Keratinocyte (primary cell): Measurements from ENCODE around the gene USP30. TPM values are rescaled to one million over a fixed set of nuclear protein-coding genes. Genes with fewer than 3 reads are reported as not detected.

Source experiments
- DNase-seq: peaks from one replicate; pipeline ENCODE4 v3.0.0-alpha.2; 2011; ENCODE audit warnings: low read depth, missing footprints, low spot score
- FAIRE-seq: peaks from 2 replicates; lab custom pipeline; 2011; peaks lifted over from hg19 to GRCh38; lab: Jason Lieb, UNC
- H2AFZ ChIP-seq: 2 replicates; pipeline ENCODE4 v1.6.0; 2012; ENCODE audit warnings: low read length, control low read depth, inconsistent platforms; ENCODE audit not compliant: control insufficient read depth
- H3K27ac ChIP-seq: 2 replicates; pipeline ENCODE4 v1.5.1; 2011; ENCODE audit warnings: low read length; ENCODE audit not compliant: control insufficient read depth, insufficient read depth
- H3K27me3 ChIP-seq: 3 replicates; pipeline ENCODE4 v1.6.0; 2011; ENCODE audit warnings: low read length; ENCODE audit not compliant: control insufficient read depth, insufficient read depth; ENCODE audit errors: extremely low read depth
- H3K36me3 ChIP-seq, 2 experiments: 2 replicates in 1 of 2; 3 replicates in 1 of 2; pipeline ENCODE4 v1.5.1; 2011; ENCODE audit warnings: low read length in 2 of 2, mild to moderate bottlenecking in 1 of 2; ENCODE audit not compliant: control insufficient read depth in 2 of 2, insufficient read depth in 2 of 2; ENCODE audit errors: extremely low read depth in 1 of 2
- H3K4me1 ChIP-seq: 3 replicates; pipeline ENCODE4 v1.5.1; 2011; ENCODE audit warnings: low read length; ENCODE audit not compliant: control insufficient read depth, insufficient read depth; ENCODE audit errors: extremely low read depth
- H3K4me2 ChIP-seq: 3 replicates; pipeline ENCODE4 v1.6.0; 2011; ENCODE audit warnings: low read depth, low read length; ENCODE audit not compliant: control insufficient read depth, insufficient read depth; ENCODE audit errors: extremely low read depth
- H3K4me3 ChIP-seq, 3 experiments: fragments of 200-600 bp in 1 of 3; sonication (generic) in 1 of 3; 2 replicates in 2 of 3; 3 replicates in 1 of 3; pipeline ENCODE4 v1.5.1; 2011 to 2016; ENCODE audit warnings: low read length in 3 of 3, mild to moderate bottlenecking in 3 of 3, control low read depth in 2 of 3, inconsistent platforms in 1 of 3, low read depth in 1 of 3, mixed read lengths in 1 of 3, mixed run types in 1 of 3, moderate library complexity in 1 of 3; ENCODE audit not compliant: control insufficient read depth in 2 of 3, insufficient read depth in 2 of 3; ENCODE audit errors: extremely low read depth in 1 of 3
- H3K79me2 ChIP-seq: 2 replicates; pipeline ENCODE4 v1.6.0; 2012; ENCODE audit warnings: low read length; ENCODE audit not compliant: control insufficient read depth, insufficient read depth
- H3K9ac ChIP-seq: 3 replicates; pipeline ENCODE4 v1.6.0; 2011; ENCODE audit warnings: low read length; ENCODE audit not compliant: control insufficient read depth, insufficient read depth; ENCODE audit errors: extremely low read depth
- H3K9me1 ChIP-seq: 3 replicates; pipeline ENCODE4 v1.6.0; 2011; ENCODE audit warnings: low read length; ENCODE audit not compliant: control insufficient read depth, insufficient read depth; ENCODE audit errors: extremely low read depth
- H3K9me3 ChIP-seq: 2 replicates; pipeline ENCODE4 v1.5.1; 2012; ENCODE audit warnings: low read depth, low read length; ENCODE audit not compliant: control insufficient read depth
- H4K20me1 ChIP-seq: 3 replicates; pipeline ENCODE4 v1.6.0; 2011; ENCODE audit warnings: low read length; ENCODE audit not compliant: control insufficient read depth, insufficient read depth; ENCODE audit errors: extremely low read depth
- EZH2 ChIP-seq: IDR thresholded peaks from one replicate; pipeline ENCODE4 v1.6.1; 2012; ENCODE audit warnings: inconsistent platforms, mild to moderate bottlenecking, low read length, moderate library complexity
- dilution Hi-C: fragments of 300-500 bp; cut with MboI; formaldehyde crosslinking; loops from one replicate; pipeline ENCODE4 v1.7.0; 2020; ENCODE audit warnings: low sequenced_read_pairs; ENCODE audit not compliant: extremely low pct_ligation_motif_present
- polyA plus RNA-seq, 5 experiments: library from polyadenylated mRNA; depleted of rRNA in 3 of 5; stranded (reverse) in 3 of 5; stranded (forward) in 1 of 5; unstranded in 1 of 5; fragments of >200 nt; gene quantifications; 1 replicate in 1 of 5; 2 replicates in 3 of 5; 3 replicates in 1 of 5; pipeline versions ENCODE4 v1.2.1 to v1.2.3, GENCODE V29; 2011 to 2012; ENCODE audit warnings: missing spikeins in 2 of 5, low read depth in 1 of 5, low replicate concordance in 1 of 5
- TF ChIP-seq, protein P1 (sequence below), 3 experiments: IDR thresholded peaks in 1 of 3; conservative IDR thresholded peaks in 1 of 3; optimal IDR thresholded peaks in 1 of 3; 2 replicates in 2 of 3; 3 replicates in 1 of 3; pipeline versions ENCODE3 to v1.5.1; 2011; ENCODE audit warnings: low read length in 3 of 3, mild to moderate bottlenecking in 3 of 3, moderate library complexity in 2 of 3, control low read depth in 1 of 3, inconsistent platforms in 1 of 3; ENCODE audit not compliant: insufficient read depth in 2 of 3; ENCODE audit errors: extremely low read depth in 1 of 3

The USP30 gene
- polyA plus RNA-seq, 1 donor (not counting 4 experiments of a cell fraction or from before 2014, with no cell fraction given) = 10.0 TPM

GRCh38 chr12:109115758-109116610 is 63.6 kb downstream of the USP30 start, which contains the start of gene ACACB:
TSS of gene ACACB (plus strand) at chr12:109116587. CDS start at chr12:109139406, 22,819 bp downstream.
- Histone ChIP-seq H3K4me3 (no peak within 1 kb of the TSS), H4K20me1 (no peaks in the 10 kb centered on the region), H2AFZ (no peak within 1 kb of the TSS), H3K4me1 (peaks cover 4% of the 10 kb centered on the region), H3K27ac (no peak within 1 kb of the TSS), H3K4me2 (no peak within 1 kb of the TSS), H3K27me3 (no peaks in the 10 kb centered on the region), H3K9me3 (no peaks in the 10 kb centered on the region), H3K36me3 (no peaks in the 10 kb centered on the region), H3K9ac (no peak within 1 kb of the TSS), H3K79me2 (no peaks in the 10 kb centered on the region), H3K9me1 (no peaks in the 10 kb centered on the region)
- dilution Hi-C loops = loop anchor here (25.0 kb wide), 1 partner anchor 271 kb away; no protein-coding TSS in a partner anchor
- DNase-seq (no peak), FAIRE-seq (no peak)
- TF ChIP-seq, protein P1, sequence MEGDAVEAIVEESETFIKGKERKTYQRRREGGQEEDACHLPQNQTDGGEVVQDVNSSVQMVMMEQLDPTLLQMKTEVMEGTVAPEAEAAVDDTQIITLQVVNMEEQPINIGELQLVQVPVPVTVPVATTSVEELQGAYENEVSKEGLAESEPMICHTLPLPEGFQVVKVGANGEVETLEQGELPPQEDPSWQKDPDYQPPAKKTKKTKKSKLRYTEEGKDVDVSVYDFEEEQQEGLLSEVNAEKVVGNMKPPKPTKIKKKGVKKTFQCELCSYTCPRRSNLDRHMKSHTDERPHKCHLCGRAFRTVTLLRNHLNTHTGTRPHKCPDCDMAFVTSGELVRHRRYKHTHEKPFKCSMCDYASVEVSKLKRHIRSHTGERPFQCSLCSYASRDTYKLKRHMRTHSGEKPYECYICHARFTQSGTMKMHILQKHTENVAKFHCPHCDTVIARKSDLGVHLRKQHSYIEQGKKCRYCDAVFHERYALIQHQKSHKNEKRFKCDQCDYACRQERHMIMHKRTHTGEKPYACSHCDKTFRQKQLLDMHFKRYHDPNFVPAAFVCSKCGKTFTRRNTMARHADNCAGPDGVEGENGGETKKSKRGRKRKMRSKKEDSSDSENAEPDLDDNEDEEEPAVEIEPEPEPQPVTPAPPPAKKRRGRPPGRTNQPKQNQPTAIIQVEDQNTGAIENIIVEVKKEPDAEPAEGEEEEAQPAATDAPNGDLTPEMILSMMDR (optimal IDR thresholded peaks at IDR 0.05 in 1 of 3, IDR thresholded peaks at IDR 0.05 in 1 of 3, conservative IDR thresholded peaks at IDR 0.05 in 1 of 3; ENCODE audit: extremely low read depth in 1 of 3, insufficient read depth in 2 of 3, low read length in 3 of 3) = no peak
- no peak for TF ChIP-seq EZH2

DNA sequence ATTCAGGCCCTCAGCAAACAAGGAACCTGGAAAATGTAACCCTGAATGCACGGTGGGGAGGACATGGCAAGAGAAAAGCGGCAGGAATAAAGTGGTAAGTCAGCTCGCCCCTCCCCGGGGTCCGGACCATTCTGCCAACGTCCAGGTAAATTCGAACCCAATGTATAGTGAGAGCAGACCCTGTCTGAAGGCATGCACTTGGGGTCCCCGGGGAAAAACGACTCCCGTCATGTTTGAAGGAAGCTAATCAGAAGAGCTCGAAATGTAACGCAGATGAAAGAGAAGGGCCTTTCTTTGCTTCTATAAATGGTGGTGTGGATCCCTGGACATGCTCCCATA is 64.2 kb downstream of the USP30 start:
- no peak overlapping the region for H3K4me2 ChIP-seq
- dilution Hi-C loops = loop anchor here (25.0 kb wide), 1 partner anchor 271 kb away; no protein-coding TSS in a partner anchor

More for the DNA sequence above, 64.2 kb downstream of the USP30 start:
- Histone ChIP-seq H2AFZ (no peak overlapping the region), H3K27ac (no peak overlapping the region), H3K4me3 (no peak overlapping the region), H3K9me1 (no peaks in the 10 kb centered on the region), H3K36me3 (no peaks in the 10 kb centered on the region), H4K20me1 (no peaks in the 10 kb centered on the region), H3K9ac (no peak overlapping the region), H3K9me3 (no peaks in the 10 kb centered on the region), H3K4me1 (peaks cover 3% of the 10 kb centered on the region), H3K27me3 (no peaks in the 10 kb centered on the region), H3K79me2 (no peaks in the 10 kb centered on the region)
- DNase-seq = no peak
- no peak for FAIRE-seq
- TF ChIP-seq EZH2 = no peak
- TF ChIP-seq, protein P1 (optimal IDR thresholded peaks at IDR 0.05 in 1 of 3, IDR thresholded peaks at IDR 0.05 in 1 of 3, conservative IDR thresholded peaks at IDR 0.05 in 1 of 3; ENCODE audit: extremely low read depth in 1 of 3, insufficient read depth in 2 of 3, low read length in 3 of 3) = no peak
